ENCODE results near the gene RAD51B.

DNA sequence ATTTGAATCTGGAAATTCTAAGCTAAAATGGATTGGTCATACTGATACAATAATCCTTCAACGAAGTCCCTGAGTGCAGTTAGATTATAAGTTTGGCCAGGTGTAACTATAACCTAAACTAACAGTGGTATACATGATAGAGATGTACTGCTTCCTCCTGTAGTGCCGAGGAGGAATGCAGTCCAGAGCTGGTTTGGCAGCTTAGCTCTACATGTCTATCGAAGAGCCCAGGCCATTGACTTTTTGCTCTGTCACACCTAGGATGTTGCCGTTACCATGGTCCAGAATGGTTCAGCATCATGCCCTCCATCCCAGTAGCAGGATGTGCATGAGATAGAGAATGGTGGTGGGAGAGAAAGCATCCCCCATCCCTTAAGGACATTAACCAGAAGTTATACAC, 655.2 kb downstream of the RAD51B start:
- TF ChIP-seq, protein P1, sequence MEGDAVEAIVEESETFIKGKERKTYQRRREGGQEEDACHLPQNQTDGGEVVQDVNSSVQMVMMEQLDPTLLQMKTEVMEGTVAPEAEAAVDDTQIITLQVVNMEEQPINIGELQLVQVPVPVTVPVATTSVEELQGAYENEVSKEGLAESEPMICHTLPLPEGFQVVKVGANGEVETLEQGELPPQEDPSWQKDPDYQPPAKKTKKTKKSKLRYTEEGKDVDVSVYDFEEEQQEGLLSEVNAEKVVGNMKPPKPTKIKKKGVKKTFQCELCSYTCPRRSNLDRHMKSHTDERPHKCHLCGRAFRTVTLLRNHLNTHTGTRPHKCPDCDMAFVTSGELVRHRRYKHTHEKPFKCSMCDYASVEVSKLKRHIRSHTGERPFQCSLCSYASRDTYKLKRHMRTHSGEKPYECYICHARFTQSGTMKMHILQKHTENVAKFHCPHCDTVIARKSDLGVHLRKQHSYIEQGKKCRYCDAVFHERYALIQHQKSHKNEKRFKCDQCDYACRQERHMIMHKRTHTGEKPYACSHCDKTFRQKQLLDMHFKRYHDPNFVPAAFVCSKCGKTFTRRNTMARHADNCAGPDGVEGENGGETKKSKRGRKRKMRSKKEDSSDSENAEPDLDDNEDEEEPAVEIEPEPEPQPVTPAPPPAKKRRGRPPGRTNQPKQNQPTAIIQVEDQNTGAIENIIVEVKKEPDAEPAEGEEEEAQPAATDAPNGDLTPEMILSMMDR (IDR thresholded peaks at IDR 0.05; ENCODE audit: insufficient read depth, low read length): no peak
- no peak for TF ChIP-seq POLR2AphosphoS5 (IDR thresholded peaks at IDR 0.05; ENCODE audit: low read depth)

Data from HL-60 (cell line).